Measurements from ENCODE around the gene CDH2.

The CDH2 gene

DNA sequence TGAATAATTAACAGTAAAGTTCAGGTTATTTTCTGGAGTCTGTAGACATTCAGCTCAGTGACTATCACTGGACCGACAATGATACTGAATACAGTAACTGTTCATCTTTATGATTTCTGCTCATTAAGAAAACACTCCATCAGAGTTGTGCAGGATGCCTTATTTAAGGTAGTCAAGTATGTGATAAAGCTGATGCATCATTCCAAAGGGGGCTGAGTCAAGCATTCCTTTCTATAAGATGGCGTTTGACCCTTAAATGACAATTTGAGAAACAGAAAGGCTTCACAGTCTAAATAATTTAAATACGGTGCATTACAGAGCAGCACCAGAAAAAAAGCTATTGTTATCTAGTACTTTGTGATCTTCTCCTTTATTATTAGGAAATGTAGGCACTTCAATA lies 131.1 kb downstream of the CDH2 start:
- H3K27me3 ChIP-seq (replicated peaks in 2 of 5; ENCODE audit: control insufficient read depth in 4 of 5, insufficient read depth in 5 of 5, low read length in 4 of 5): no peaks in the 10 kb centered on the region
- no peaks in the 10 kb centered on the region for H3K4me1 ChIP-seq (ENCODE audit: control extremely low read depth in 1 of 4, control insufficient read depth in 4 of 4, insufficient read depth in 4 of 4, low read length in 3 of 4)
- H3K9me3 ChIP-seq (ENCODE audit: control extremely low read depth in 1 of 5, control insufficient read depth in 4 of 5, insufficient read depth in 2 of 5, low read depth in 1 of 5, low read length in 4 of 5): no peaks in the 10 kb centered on the region
- no peak for DNase-seq
- peaks cover 0 to 2% (median 0%) of the 10 kb centered on the region in 4 experiments for H3K36me3 ChIP-seq (ENCODE audit: control insufficient read depth in 4 of 4, insufficient read depth in 4 of 4, low read length in 3 of 4)
- 100% methylated on average over 1 of the region's 3 CpGs for WGBS (ENCODE audit: insufficient coverage)
- CTCF ChIA-PET: interaction anchor here (0.6 kb wide), 1 partner anchor 17 kb away, joined by 3 read pairs; no protein-coding TSS in a partner anchor
- H3K27ac ChIP-seq (ENCODE audit: insufficient read depth in 1 of 2, low read depth in 1 of 2, low read length in 2 of 2, poor library complexity in 1 of 2, severe bottlenecking in 2 of 2): no peak overlapping the region
- POLR2A ChIA-PET: no interaction called here
- no peak overlapping the region for H3K4me3 ChIP-seq (ENCODE audit: control insufficient read depth in 1 of 7, extremely low read depth in 1 of 7, insufficient read depth in 4 of 7, low read depth in 2 of 7, low read length in 6 of 7)

DNA sequence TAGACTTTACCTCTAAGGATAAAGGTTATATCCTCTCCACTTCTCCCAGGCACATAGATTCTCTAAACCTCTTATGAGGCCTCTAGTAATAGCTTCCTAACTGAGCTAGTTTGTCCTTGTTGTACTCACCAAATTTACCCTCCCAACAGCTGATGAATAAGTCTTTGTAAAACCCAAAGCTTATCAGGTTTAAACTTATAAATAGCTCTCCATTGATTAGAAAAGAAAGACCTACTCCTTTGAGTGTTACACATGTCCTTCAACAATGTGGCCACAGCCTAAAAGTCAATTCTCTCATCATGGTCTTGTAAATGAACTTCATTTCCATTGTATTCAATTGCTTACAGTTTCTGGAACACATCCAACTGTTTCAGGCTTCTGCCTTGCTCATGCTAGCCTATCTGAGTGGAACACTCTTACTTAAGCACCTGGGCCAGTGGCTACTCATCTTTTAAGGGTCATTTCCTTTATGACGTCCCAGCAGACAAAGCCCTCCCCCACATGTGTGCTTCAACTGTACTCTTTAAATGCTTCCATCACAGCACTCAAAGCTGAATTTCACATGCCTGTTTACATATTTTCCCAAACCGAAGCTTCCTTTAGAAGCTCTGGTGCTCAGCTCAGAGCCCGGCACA lies 131.6 kb downstream of the CDH2 start:
- Histone ChIP-seq H3K9me3 (ENCODE audit: control extremely low read depth in 1 of 5, control insufficient read depth in 4 of 5, insufficient read depth in 2 of 5, low read depth in 1 of 5, low read length in 4 of 5) (no peaks in the 10 kb centered on the region), H3K27me3 (replicated peaks in 2 of 5; ENCODE audit: control insufficient read depth in 4 of 5, insufficient read depth in 5 of 5, low read length in 4 of 5) (no peaks in the 10 kb centered on the region), H3K4me3 (ENCODE audit: control insufficient read depth in 1 of 7, extremely low read depth in 1 of 7, insufficient read depth in 4 of 7, low read depth in 2 of 7, low read length in 6 of 7) (no peak overlapping the region), H3K4me1 (ENCODE audit: control extremely low read depth in 1 of 4, control insufficient read depth in 4 of 4, insufficient read depth in 4 of 4, low read length in 3 of 4) (no peaks in the 10 kb centered on the region), H3K27ac (ENCODE audit: insufficient read depth in 1 of 2, low read depth in 1 of 2, low read length in 2 of 2, poor library complexity in 1 of 2, severe bottlenecking in 2 of 2) (no peak overlapping the region), H3K36me3 (ENCODE audit: control insufficient read depth in 4 of 4, insufficient read depth in 4 of 4, low read length in 3 of 4) (peaks cover 0 to 2% (median 0%) of the 10 kb centered on the region in 4 experiments)
- CTCF ChIA-PET: no interaction called here
- POLR2A ChIA-PET: no interaction called here
- no peak for DNase-seq
- 86% methylated on average over 3 of the region's 3 CpGs for WGBS (ENCODE audit: insufficient coverage)

DNA sequence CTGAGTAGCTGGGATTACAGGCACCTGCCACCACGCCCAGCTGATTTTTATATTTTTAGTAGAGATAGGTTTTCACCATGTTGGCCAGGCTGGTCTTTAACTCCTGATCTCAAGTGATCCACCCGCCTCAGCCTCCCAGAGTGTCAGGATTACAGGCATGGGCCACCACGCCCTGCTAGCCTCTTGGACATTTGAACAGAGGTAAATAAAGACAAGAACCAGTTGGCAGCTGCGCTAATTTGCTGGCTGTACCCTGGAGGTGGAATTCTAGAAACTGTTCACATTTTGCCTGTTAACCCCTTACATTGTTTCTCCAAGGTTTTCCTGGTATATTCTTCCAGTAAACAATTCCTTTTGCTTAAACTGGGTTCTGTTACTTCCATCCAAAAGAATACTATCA lies 132.9 kb downstream of the CDH2 start:
- CTCF ChIA-PET: no interaction called here
- POLR2A ChIA-PET: no interaction called here
- WGBS (ENCODE audit: insufficient coverage): 96% methylated on average over 4 of the region's 4 CpGs
- Histone ChIP-seq H3K27me3 (replicated peaks in 2 of 5; ENCODE audit: control insufficient read depth in 4 of 5, insufficient read depth in 5 of 5, low read length in 4 of 5) (no peaks in the 10 kb centered on the region), H3K4me3 (ENCODE audit: control insufficient read depth in 1 of 7, extremely low read depth in 1 of 7, insufficient read depth in 4 of 7, low read depth in 2 of 7, low read length in 6 of 7) (no peak overlapping the region), H3K4me1 (ENCODE audit: control extremely low read depth in 1 of 4, control insufficient read depth in 4 of 4, insufficient read depth in 4 of 4, low read length in 3 of 4) (no peaks in the 10 kb centered on the region), H3K27ac (ENCODE audit: insufficient read depth in 1 of 2, low read depth in 1 of 2, low read length in 2 of 2, poor library complexity in 1 of 2, severe bottlenecking in 2 of 2) (no peak overlapping the region), H3K36me3 (ENCODE audit: control insufficient read depth in 4 of 4, insufficient read depth in 4 of 4, low read length in 3 of 4) (peaks cover 0 to 2% (median 0%) of the 10 kb centered on the region in 4 experiments), H3K9me3 (ENCODE audit: control extremely low read depth in 1 of 5, control insufficient read depth in 4 of 5, insufficient read depth in 2 of 5, low read depth in 1 of 5, low read length in 4 of 5) (no peaks in the 10 kb centered on the region)
- no peak for DNase-seq

- DNase-seq: no peak
- H3K9me3 ChIP-seq (ENCODE audit: control extremely low read depth in 1 of 5, control insufficient read depth in 4 of 5, insufficient read depth in 2 of 5, low read depth in 1 of 5, low read length in 4 of 5): no peaks in the 10 kb centered on the region
- WGBS (ENCODE audit: insufficient coverage): 100% methylated on average over 1 of the region's 3 CpGs
- CTCF ChIA-PET: no interaction called here
- no peaks in the 10 kb centered on the region for H3K4me1 ChIP-seq (ENCODE audit: control extremely low read depth in 1 of 4, control insufficient read depth in 4 of 4, insufficient read depth in 4 of 4, low read length in 3 of 4)
- no peak overlapping the region for H3K27ac ChIP-seq (ENCODE audit: insufficient read depth in 1 of 2, low read depth in 1 of 2, low read length in 2 of 2, poor library complexity in 1 of 2, severe bottlenecking in 2 of 2)
- H3K27me3 ChIP-seq (replicated peaks in 2 of 5; ENCODE audit: control insufficient read depth in 4 of 5, insufficient read depth in 5 of 5, low read length in 4 of 5): no peaks in the 10 kb centered on the region
- H3K36me3 ChIP-seq (ENCODE audit: control insufficient read depth in 4 of 4, insufficient read depth in 4 of 4, low read length in 3 of 4): peaks cover 0 to 2% (median 0%) of the 10 kb centered on the region in 4 experiments
- POLR2A ChIA-PET: no interaction called here
- H3K4me3 ChIP-seq (ENCODE audit: control insufficient read depth in 1 of 7, extremely low read depth in 1 of 7, insufficient read depth in 4 of 7, low read depth in 2 of 7, low read length in 6 of 7): no peak overlapping the region
These were observed 133.3 kb downstream of the CDH2 start for GRCh38 chr18:28043631-28044030.

DNA sequence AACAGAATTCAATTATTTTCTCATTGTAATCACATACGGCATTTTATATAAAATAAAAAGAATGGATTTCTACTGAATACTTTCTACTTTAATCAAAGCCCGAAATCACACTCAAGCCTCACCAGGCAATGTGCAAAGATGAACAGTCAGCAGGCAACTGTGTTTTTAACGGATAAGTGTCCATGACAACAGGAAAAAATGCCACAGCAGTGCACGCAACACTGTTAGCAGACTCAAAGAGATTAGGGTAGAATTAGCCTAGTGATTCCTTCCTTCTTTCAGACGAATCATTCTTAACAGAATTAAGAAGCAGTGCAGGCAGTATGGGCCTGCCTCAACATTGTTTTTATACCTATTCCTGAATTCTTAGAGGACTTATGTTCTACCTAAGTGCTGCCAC lies 135.6 kb downstream of the CDH2 start:
- WGBS (ENCODE audit: insufficient coverage): 90% methylated on average over 3 of the region's 5 CpGs
- H3K27ac ChIP-seq (ENCODE audit: insufficient read depth in 1 of 2, low read depth in 1 of 2, low read length in 2 of 2, poor library complexity in 1 of 2, severe bottlenecking in 2 of 2): no peak overlapping the region
- peaks cover 0 to 2% (median 0%) of the 10 kb centered on the region in 4 experiments for H3K36me3 ChIP-seq (ENCODE audit: control insufficient read depth in 4 of 4, insufficient read depth in 4 of 4, low read length in 3 of 4)
- no peaks in the 10 kb centered on the region for H3K9me3 ChIP-seq (ENCODE audit: control extremely low read depth in 1 of 5, control insufficient read depth in 4 of 5, insufficient read depth in 2 of 5, low read depth in 1 of 5, low read length in 4 of 5)
- H3K4me1 ChIP-seq (ENCODE audit: control extremely low read depth in 1 of 4, control insufficient read depth in 4 of 4, insufficient read depth in 4 of 4, low read length in 3 of 4): no peaks in the 10 kb centered on the region
- no peak overlapping the region for H3K4me3 ChIP-seq (ENCODE audit: control insufficient read depth in 1 of 7, extremely low read depth in 1 of 7, insufficient read depth in 4 of 7, low read depth in 2 of 7, low read length in 6 of 7)
- ChIA-PET CTCF (no interaction called here), POLR2A (no interaction called here)
- peak in 2 of 3 donors; percentile 10 to 12 for DNase-seq
- no peaks in the 10 kb centered on the region for H3K27me3 ChIP-seq (replicated peaks in 2 of 5; ENCODE audit: control insufficient read depth in 4 of 5, insufficient read depth in 5 of 5, low read length in 4 of 5)

- Histone ChIP-seq H3K4me3 (ENCODE audit: control insufficient read depth in 1 of 7, extremely low read depth in 1 of 7, insufficient read depth in 4 of 7, low read depth in 2 of 7, low read length in 6 of 7) (no peak overlapping the region), H3K36me3 (ENCODE audit: control insufficient read depth in 4 of 4, insufficient read depth in 4 of 4, low read length in 3 of 4) (peaks cover 0 to 2% (median 0%) of the 10 kb centered on the region in 4 experiments), H3K27me3 (replicated peaks in 2 of 5; ENCODE audit: control insufficient read depth in 4 of 5, insufficient read depth in 5 of 5, low read length in 4 of 5) (no peaks in the 10 kb centered on the region), H3K9me3 (ENCODE audit: control extremely low read depth in 1 of 5, control insufficient read depth in 4 of 5, insufficient read depth in 2 of 5, low read depth in 1 of 5, low read length in 4 of 5) (no peaks in the 10 kb centered on the region), H3K27ac (ENCODE audit: insufficient read depth in 1 of 2, low read depth in 1 of 2, low read length in 2 of 2, poor library complexity in 1 of 2, severe bottlenecking in 2 of 2) (no peak overlapping the region), H3K4me1 (ENCODE audit: control extremely low read depth in 1 of 4, control insufficient read depth in 4 of 4, insufficient read depth in 4 of 4, low read length in 3 of 4) (no peaks in the 10 kb centered on the region)
- ChIA-PET POLR2A (no interaction called here), CTCF (no interaction called here)
- DNase-seq: no peak
These were observed 136.2 kb downstream of the CDH2 start for GRCh38 chr18:28040716-28041115.

DNA sequence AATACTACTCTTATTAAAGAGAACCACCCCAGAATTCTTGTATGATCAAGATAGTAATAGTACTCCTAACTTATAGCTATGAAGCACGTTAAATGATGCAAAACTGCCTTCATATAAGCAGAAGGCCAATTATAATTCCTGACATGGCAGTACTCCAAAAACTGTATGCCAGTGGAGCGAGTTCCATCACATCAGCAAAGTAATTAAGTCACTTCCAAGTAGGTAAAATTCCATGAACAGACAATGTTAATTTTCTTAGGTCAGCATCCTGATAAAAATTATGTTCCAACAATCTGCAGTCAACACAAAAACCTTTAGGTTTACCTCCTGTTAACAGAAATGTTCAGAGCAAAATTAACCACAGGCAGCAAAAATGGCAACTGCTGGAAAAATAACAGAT lies 136.7 kb downstream of the CDH2 start:
- no peaks in the 10 kb centered on the region for H3K9me3 ChIP-seq (ENCODE audit: control extremely low read depth in 1 of 5, control insufficient read depth in 4 of 5, insufficient read depth in 2 of 5, low read depth in 1 of 5, low read length in 4 of 5)
- no peak for DNase-seq
- POLR2A ChIA-PET: no interaction called here
- CTCF ChIA-PET: no interaction called here
- H3K4me3 ChIP-seq (ENCODE audit: control insufficient read depth in 1 of 7, extremely low read depth in 1 of 7, insufficient read depth in 4 of 7, low read depth in 2 of 7, low read length in 6 of 7): no peak overlapping the region
- no peak overlapping the region for H3K27ac ChIP-seq (ENCODE audit: insufficient read depth in 1 of 2, low read depth in 1 of 2, low read length in 2 of 2, poor library complexity in 1 of 2, severe bottlenecking in 2 of 2)
- no peaks in the 10 kb centered on the region for H3K36me3 ChIP-seq (ENCODE audit: control insufficient read depth in 4 of 4, insufficient read depth in 4 of 4, low read length in 3 of 4)
- WGBS (ENCODE audit: insufficient coverage): 100% methylated on average over 2 of the region's 2 CpGs
- no peaks in the 10 kb centered on the region for H3K27me3 ChIP-seq (replicated peaks in 2 of 5; ENCODE audit: control insufficient read depth in 4 of 5, insufficient read depth in 5 of 5, low read length in 4 of 5)
- H3K4me1 ChIP-seq (ENCODE audit: control extremely low read depth in 1 of 4, control insufficient read depth in 4 of 4, insufficient read depth in 4 of 4, low read length in 3 of 4): no peaks in the 10 kb centered on the region

All from common myeloid progenitor, CD34-positive (primary cell).